Measurements from ENCODE around the gene WSB1.
"Not testable (repeated sequence)": the region's sequence is repeated elsewhere in the genome, so short reads cannot be mapped to it uniquely, and the experiment has no call there.

Gene WSB1, protein sequence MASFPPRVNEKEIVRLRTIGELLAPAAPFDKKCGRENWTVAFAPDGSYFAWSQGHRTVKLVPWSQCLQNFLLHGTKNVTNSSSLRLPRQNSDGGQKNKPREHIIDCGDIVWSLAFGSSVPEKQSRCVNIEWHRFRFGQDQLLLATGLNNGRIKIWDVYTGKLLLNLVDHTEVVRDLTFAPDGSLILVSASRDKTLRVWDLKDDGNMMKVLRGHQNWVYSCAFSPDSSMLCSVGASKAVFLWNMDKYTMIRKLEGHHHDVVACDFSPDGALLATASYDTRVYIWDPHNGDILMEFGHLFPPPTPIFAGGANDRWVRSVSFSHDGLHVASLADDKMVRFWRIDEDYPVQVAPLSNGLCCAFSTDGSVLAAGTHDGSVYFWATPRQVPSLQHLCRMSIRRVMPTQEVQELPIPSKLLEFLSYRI

GRCh38 chr17:27293898-27294688 is at the start of gene WSB1:
Gene WSB1 (plus strand): TSS chr17:27294114. CDS start chr17:27294396, 282 bp downstream.
- peak; percentile 94 for DNase-seq

GRCh38 chr17:27244491-27245223 is 49.3 kb upstream of the WSB1 start:
- no peak for DNase-seq

DNA sequence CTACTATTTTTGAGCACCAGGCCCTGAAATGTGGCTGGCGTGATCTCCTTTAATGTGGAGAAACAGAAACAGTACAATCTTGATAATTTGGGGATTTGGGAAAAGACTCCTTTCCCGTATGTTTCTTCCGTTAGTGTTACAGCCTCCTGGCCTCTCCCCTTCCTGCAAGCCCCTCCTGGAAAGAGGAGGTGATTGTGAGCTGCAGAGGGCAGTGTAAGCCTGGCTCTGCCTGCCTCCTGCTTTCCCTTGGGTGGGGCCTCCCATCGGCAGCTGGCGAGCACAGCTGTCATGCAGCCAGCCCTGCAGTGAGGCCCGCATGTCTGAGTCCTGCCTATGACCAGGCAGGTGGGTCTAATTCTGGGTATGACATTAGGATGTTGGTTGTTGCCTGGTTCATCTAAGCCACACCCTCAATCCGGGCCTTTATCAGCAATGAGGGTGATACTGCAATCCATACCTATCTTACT is 48.7 kb upstream of the WSB1 start:
- DNase-seq: peak; percentile 53

DNA sequence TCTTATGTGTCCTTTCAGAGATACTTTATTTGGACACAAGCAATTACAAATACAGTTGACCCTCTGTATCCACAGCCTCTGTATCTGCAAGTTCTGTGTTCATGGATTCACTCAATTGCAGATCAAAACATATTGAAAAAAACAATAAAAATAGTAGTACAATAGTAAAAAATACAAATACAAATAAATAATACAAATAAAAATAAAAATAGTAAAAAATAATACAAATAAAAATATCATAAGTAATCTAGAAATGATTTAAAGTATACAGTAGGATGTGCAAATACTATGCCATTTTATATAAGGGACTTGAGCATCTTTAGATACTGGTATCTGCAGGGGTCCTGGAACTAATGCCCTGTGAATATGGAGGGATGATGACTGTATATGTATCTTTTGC is 47.4 kb upstream of the WSB1 start:
- no peak for DNase-seq

DNA sequence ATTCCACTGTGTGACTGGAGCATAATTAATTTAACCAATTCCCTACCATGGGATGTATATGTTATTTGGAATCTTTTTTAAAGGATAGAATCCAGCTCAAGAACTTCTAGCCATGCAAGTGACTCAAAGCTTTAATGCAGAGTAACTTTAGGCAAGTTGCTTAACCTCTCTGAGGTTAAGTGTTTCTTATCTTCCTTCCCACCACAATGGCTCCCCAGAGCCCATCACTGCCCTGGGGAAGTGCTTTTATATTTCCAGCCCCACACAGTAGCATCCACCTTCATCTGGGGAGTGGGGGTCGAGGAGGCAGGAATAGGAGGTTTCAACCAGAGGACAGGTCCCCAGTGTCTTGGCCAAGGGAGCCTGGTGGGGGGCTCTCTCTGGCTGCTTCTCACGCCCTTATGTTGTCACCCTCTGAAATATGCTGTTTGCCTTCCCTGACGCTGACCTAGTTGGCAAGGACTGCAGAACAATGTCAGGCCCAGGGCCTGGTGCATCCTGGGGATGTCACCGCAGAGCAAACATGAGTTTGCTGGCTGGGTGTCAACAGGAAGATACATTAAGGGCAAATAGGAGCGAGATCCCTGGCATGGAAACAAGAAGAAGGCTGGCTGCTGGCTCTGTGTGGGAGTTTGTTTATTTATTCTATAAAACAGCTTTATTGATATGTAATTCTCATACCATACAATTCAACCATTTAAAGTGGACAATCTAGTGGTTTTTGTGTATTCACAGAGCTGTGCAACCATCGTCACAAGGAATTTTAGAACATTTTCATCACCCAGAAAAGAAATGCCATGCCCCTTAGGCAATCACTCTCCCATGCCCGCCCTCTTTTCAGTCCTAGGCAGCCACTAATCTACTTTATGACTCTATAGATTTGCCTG is 46.6 kb upstream of the WSB1 start:
- no peak for DNase-seq

DNA sequence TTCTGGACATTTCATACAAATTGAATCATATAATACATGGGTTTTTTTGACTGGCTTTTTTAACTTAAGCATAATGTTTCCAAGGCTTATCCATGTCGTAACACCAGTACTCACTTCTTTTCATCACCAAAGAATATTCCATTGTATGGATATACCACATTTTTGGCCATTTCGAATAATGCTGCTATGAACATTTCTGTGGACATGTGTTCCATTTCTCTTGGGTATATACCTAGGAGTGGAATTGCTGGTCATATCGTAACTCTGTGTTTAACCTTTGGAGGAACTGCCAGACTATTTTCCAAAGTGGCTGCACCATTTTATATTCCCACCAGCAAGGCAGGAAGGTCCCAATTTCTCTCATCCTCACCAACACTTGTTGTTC is 46.0 kb upstream of the WSB1 start:
- DNase-seq: no peak

- DNase-seq: not testable (repeated sequence)
These were observed 43.1 kb upstream of the WSB1 start for GRCh38 chr17:27250791-27251190.

DNA sequence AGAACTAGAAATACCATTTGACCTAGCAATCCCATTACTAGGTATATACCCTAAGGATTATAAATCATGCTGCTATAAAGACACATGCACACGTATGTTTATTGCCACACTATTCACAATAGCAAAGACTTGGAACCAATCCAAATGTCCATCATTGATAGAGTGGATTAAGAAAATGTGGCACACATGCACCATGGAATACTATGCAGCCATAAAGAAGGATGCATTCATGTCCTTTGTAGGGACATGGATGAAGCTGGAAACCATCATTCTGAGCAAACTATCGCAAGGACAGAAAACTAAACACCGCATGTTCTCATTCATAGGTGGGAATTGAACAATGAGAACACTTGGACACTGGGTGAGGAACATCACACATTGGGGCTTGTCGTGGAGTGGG is 39.1 kb upstream of the WSB1 start:
- not testable (repeated sequence) for DNase-seq

DNA sequence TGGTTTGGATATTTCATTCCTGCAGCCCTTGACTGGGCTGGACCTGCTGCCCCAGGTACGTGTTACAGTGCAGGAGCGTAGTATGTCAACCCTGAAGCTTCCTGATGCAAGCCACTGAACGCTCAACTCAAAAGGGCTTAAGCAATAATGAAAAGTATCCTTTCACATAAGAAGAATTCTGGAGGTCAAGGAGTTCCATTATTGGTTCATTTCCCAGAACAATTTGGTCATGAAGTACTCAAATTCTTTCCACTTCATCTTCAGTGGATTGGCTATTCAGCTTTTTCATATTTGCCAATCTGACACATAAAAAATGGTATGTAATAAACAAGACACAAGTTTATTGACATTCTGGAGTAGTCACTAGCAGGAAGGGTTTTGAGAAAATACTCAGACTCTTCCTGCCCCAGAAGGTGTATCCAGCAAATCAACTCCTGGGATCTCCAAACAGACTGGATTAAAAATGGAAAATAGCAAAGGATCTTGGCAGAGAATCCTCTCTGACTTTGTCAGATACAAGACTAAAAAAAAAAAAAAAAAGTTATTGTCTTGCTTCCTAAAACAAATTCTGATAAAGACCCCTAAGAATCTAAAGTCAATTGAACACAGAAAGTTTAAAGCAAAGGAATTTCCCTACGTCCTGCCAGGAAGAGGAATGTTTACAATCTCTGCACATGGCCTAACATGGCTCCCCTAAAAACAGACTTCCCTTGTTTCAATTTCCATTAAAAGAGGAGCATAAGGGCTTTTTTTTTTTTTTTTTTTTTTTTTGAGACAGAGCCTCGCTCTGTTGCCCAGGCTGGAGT is 37.5 kb upstream of the WSB1 start:
- no peak for DNase-seq

DNA sequence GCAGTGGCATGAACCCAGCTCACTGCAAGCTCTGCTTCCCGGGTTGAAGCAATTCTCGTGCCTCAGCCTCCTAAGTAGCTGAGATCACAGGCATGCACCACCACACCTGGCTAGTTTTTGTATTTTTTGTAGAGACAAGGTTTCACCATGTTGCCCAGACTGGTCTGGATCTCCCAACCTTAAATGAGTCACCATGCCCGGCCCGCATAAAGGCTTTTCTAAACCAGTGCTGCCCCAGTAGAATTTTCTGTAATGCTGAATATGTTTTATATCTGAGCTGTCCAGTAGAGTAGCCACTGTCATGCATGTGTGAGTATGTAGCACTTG is 36.9 kb upstream of the WSB1 start:
- DNase-seq: no peak

- DNase-seq: no peak
These were observed 34.6 kb upstream of the WSB1 start for GRCh38 chr17:27259356-27259755.

- no peak for DNase-seq
These were observed 30.5 kb upstream of the WSB1 start for GRCh38 chr17:27263386-27263785.

- no peak for DNase-seq
These were observed 29.7 kb upstream of the WSB1 start for GRCh38 chr17:27264068-27264812.

GRCh38 chr17:27265333-27265732 is 28.6 kb upstream of the WSB1 start:
- no peak for DNase-seq

DNA sequence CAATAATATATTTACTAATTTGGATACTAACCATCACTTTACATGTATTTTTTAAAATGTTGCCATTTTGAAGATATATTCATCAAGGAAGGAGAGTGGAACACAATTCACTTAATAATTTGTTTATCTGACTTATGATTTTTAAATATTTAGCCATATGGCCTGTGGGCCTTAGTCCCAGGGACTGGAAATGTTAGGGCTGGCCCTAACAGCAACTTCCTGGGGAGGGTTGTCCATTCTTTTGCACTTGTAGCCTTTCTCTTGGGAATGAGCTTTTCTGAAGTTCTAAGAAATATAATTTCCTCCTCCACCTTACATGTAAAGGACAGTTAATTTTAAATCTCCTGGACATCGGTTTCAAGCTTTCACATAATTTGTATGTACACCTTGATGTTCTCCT is 27.7 kb upstream of the WSB1 start:
- DNase-seq: no peak

DNA sequence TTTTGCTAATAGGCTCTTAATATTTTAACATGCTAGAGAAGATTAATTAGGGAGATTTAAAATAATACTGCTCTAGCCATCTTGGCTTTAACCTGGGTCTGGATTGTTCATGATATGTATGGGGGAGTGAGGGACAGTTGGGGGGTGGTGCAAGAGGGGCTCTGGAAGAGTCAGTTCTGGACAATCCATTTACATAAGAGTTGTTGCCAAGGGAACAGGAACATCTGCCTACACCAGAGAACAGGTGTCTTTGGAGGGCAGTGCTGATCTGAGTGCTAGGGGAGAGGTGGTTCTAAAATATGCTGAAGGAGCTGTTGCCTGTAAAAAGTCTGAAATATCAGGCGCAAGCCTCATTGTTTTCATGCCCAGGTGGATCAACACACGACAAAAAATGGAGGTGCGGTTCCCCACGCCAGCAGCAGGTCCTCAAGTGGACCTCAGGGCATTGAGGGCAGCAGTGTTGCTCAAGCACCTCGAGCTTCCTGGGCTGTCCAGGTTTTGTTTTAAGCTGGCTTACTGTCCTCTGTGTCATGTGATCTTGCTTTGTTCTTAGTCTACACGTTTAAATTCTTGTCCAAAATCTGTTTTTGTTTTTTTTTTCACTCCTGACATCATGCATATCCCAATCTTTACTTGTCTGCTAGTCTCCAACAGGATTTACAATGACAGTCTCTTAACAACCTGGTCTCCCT is 25.4 kb upstream of the WSB1 start:
- DNase-seq: no peak

GRCh38 chr17:27269201-27269600 is 24.7 kb upstream of the WSB1 start:
- DNase-seq: no peak

- no peak for DNase-seq
These were observed 23.9 kb upstream of the WSB1 start for GRCh38 chr17:27269974-27270373.

DNA sequence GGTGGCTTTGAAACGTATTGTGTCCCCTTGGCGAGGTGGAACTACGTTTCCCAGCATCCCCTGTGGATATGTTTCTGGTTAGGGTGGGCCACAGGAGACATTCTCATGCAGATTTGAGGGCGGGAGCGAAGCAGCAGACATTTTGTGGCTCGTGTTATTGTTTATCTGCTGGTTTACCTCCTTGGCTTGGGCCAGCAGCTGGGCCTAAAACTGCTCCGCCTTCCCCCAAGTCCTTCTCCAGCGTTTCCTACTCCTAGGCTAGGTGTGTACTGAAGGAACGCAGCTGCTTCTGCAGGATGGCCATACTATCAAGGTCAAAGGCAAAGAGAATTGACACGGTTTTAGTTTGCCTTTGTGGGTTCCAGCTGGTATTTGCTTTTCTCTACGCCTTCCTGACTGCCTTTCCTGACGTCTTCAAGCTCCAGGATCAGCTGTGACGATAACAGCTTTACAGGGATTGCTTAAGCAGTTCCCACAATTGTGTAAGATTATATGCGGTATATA is 17.2 kb upstream of the WSB1 start:
- no peak for DNase-seq

GRCh38 chr17:27279132-27279531 is 14.8 kb upstream of the WSB1 start:
- DNase-seq: not testable (repeated sequence)
